SH-SY5Y (cell line): ENCODE results near the gene CAMK2D.

Source experiments
- GATA2 ChIP-seq: IDR thresholded peaks from 2 replicates; pipeline ENCODE4 v1.6.1; 2011; ENCODE audit warnings: mild to moderate bottlenecking, low read depth, low read length
- GATA3 ChIP-seq: IDR thresholded peaks from 2 replicates; pipeline ENCODE4 v1.6.1; 2011; ENCODE audit warnings: low read depth, mild to moderate bottlenecking, low read length, moderate library complexity

Gene CAMK2D

DNA sequence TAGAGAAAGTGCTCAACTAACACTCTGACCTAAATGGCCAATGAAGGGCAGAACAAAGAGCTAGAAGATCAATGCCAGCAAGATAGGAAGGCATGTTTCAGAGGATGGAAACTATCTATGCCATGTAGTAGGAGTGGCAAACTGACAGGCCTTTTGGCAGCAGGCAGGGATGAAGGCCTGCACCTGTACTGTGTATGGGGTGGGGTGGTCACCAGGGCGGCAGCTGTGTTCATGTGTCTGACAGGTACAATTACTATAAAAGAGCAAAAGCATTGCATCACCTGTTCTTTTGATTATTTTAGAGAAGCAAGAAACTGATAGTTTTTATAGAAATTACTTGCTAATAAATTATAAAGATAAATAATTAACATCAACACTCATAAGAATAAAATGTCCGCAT is 239.1 kb downstream of the CAMK2D start:
- TF ChIP-seq GATA2 (no peak), GATA3 (no peak)

DNA sequence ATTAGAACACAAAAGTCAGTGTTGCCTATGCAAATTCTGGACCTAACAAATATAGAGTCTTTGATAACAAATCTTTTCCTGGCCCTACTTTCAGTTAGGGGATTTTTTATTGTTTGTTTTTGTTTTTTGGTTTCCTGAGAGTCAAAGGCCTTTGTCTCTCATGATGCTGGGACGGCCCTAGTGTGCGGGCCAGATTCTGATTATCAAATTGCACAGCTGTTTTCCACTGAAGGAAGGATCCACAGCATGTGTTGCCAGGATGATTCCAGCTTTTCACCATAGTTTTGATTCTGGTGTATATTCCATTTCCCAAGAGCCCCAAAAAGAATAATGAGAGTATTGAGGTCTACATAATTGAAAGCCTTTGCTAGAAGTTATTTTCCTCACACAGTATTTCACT is 248.2 kb downstream of the CAMK2D start:
- TF ChIP-seq GATA3 (no peak), GATA2 (no peak)

DNA sequence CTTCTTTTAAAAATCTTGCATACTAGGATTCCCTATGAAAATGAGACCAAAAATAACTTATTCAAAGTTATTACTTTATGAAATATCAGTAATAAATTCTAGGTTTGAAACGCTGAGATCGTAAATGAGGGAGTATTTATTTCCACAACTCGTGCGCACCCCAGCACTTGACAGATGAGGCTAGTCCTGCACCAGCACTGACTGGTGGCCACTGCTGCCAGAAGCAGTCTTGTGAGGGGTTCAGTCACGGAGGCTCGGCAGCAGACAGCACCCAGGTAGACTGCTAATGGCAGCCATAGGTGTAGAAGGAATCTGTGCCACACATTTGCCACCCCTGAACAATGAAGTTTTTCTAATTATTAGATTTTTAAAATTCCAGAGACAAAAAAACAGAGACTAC is 248.7 kb downstream of the CAMK2D start:
- TF ChIP-seq GATA2 (no peak), GATA3 (no peak)

DNA sequence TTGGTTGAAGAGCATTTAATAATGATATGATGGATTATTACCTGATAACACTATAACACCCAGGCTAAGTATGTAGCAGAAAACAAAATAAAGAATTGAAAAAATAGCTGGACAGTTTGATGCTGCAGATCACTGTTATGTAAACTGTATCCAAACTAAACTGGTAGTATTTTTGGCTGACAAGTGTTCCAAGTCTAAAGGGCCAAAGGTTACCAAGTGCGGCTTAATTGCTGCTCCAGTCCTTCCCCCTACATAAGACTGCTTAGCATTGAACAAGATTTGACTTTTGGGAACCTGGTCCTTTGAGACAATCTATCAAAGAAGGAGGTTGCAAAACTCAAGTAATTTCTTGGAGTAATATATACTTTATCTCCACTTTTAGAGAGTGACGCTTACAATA is 249.6 kb downstream of the CAMK2D start:
- TF ChIP-seq GATA2 (no peak), GATA3 (no peak)

DNA sequence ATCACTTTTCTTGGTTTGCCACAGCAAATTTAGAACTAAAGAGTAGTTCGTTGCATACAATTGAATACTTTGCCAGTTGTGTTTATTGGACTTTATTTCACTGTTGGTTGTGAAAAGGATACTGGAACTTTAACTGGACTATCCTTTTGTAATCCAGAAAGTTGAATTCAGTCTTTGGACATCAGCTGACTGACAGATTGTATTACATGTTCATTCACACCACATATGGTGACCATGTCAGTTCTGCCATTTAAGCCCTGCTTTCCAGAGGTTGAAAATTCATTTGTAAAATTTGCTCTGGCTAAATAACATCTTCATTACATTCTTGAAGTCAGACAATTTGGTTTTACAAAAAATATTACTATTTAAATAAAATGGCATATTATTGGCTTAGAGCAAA is 251.7 kb downstream of the CAMK2D start:
- TF ChIP-seq GATA3 = no peak
- TF ChIP-seq GATA2 = no peak

DNA sequence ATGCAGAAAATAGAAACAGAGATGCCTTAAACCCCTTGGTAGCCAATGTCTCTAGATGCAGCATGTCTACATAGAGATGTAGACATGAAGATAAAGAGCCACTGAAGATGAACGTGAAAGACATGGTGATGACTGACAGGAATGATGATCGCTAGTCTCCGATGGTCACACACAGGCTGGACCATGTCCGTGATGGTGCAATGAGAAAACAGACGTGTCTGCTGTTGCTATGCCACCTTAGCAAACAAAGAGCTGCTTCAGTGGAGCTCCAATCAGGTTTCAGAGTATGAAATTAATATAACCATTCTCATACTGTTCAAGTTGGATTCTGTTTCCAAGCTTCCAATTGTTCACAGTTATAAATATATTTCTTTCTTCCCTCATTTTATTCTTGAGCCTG is 256.5 kb downstream of the CAMK2D start:
- TF ChIP-seq GATA2 = no peak
- TF ChIP-seq GATA3 = no peak

DNA sequence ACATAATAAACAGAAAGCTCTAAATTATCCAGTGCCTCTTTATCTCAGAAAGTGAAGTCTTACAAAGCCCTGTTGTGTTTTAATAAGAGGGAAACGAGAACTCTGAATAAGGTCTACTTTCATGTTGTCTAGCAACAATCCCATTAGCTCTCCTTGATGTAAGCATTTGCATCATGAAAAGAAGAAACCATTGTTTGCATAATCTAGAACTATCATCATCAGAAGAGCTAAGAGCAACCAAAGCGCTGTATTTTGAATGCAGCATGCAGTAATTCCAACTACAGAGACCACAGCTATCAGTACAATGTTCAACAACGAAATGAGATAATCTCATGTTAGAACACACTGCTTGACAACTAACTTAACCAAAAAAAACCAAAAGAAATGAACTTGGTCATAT is 257.1 kb downstream of the CAMK2D start:
- TF ChIP-seq GATA3 (no peak), GATA2 (no peak)

DNA sequence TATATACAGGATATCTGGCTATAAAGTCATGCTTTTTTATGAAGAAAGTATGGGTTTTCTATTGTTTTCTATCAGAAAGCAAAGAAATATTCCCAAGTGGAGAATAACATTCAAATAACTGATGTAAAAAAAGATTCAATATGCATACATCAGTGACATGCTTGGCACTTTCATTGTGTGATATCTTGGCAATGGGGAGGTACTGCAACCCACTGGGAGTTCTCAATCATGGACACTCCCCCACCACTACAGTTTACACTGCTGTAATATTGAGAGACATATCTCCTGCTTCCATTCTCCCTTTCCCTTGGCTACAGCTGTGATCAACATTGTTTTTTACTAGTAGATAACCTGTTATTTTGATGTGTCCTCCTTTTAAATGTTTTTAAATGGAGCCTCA is 257.8 kb downstream of the CAMK2D start:
- no peak for TF ChIP-seq GATA3
- TF ChIP-seq GATA2 = no peak

DNA sequence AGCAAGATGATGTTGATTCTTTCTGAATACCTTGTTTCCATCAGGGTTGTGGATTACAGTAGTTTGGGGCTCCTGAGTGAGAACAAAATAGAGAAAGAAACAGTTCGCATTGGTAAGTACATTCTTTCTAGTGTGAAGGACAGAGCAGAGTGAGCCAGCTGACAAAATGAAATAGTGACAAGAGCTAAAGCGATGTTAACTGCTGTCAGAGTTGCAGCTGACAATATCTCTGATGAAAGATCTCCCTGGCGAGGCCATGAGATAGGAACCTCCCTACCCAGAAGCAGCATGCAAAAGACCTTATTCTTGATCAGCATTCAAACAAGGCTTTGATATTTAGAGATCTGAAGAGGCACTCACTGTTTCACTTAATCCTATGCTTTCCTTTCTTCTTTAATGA is 258.6 kb downstream of the CAMK2D start:
- TF ChIP-seq GATA2 (no peak), GATA3 (no peak)

DNA sequence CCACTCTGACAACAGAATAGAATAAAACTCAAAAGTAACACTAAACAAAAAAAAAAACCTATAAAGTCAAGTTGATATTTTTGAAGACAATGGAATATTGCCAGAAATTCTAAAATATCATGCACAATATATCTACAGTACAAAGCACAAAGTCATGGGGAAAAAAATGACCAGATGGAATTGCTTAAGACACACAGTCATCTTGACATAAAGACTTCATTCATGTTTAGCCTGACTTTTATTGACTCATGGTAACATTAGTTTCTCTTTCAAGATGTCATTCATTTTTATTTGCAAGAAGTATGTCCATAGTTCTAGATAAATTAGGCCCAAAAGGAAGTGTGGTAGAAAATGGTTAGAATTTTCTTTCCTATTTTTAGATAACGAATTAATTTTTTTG is 259.1 kb downstream of the CAMK2D start:
- TF ChIP-seq GATA2 (no peak), GATA3 (no peak)

DNA sequence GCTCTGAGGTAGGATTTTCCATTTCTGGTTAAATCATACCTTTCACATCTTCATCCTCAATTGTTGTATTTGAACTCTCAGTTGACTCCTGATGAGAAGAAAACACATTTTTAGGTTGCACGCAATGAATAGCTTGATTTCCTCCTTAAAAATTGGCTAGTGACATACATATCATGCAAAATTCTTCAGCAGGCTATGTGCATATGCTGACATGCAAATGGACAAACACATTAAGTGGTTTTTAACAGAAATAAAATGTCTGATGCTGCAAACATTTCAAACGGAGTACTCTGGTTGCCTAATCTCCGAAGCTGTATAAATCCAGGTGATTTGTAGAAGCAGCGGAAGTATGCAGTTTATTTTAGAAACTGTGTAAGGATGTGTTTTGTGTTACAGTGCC is 261.1 kb downstream of the CAMK2D start:
- no peak for TF ChIP-seq GATA3
- TF ChIP-seq GATA2 = no peak

DNA sequence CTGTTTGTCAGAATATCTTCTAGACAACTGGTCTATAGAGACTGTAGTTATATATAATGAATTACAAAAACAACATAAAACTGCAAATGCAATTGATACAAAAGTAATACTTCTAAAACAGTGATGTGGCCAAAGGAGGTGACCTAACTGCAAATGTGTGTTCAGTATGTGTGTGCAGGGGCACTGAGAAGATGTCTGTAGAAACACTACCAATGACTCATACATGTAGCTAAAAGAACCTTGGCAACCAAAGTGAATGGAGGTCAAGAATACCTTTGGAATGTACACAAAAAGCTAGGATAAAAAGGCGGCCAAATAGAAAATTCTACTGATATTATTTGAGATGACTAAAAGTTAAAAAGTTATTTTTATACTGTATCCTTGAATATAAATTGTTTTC is 261.8 kb downstream of the CAMK2D start:
- TF ChIP-seq GATA3 (no peak), GATA2 (no peak)

DNA sequence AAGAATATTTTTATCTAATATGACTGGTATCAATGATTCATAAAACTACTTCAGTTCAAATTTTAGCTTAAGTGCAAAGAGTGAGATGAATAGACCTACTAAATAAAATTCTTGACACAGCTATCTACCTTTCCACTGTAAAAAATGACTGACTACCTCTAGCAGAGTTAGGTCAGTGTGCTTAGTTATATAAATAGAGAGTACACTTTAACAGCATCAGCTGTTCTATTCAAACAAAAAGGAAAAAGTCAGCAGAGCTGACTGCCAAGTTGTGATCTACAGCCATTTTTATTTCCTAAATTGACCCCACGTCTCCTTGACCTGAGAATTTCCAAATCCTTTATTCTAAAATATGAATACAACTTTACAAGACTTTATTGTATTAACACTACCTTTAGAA is 262.4 kb downstream of the CAMK2D start:
- TF ChIP-seq GATA3 (no peak), GATA2 (no peak)

DNA sequence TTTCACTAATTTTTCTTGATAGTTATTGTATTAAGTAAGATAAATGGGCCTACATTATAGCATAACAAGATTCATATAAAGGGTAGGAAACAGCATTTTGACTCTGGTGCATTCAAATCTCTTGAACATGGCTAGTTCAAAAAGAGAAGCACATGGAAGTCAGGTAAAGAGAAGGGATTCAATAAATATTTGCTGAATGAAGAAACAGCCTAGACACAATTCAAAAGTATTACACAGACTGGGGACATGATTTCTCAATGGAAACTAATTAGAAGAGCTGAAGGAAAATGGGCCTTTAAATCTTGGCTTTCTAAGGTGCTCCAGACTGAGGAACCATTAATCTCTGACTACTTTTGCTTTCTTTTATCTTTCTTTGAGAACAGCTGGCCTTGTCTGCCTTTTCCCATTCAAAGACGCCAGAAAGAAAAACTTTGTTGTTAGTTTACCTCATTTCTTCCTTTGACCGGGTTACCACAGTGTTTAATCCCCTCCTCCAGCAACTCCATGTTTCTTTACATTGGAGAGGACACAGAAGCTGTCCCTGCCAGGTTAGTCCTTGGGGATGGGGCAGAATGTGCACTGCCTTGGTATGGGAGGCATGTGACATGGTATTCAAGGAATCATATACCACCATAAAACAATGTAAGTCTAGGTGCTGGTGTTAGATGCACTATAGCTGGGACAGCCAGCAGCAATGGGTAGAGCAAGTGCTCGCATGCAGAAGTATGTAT is 264.2 kb downstream of the CAMK2D start:
- TF ChIP-seq GATA2 (no peak), GATA3 (no peak)

DNA sequence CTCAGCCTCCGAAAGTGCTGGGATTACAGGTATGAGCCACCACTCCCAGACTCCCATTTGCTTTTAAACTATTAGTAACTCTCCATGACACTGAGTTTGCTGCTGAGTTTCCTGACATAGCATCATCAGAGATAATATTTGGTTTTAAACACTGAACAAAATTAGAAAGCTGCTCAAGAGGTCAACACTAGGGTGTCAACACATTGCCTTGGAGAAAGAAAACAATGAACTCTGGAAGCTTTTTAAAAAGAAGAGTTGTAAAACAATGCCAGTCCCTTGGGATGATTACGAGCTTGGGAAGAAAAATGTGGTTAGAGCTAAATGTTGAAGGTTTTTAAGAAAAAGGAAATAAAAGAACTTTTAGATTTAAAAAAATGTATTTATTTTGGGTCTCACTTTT is 264.8 kb downstream of the CAMK2D start:
- TF ChIP-seq GATA2 = no peak
- no peak for TF ChIP-seq GATA3

DNA sequence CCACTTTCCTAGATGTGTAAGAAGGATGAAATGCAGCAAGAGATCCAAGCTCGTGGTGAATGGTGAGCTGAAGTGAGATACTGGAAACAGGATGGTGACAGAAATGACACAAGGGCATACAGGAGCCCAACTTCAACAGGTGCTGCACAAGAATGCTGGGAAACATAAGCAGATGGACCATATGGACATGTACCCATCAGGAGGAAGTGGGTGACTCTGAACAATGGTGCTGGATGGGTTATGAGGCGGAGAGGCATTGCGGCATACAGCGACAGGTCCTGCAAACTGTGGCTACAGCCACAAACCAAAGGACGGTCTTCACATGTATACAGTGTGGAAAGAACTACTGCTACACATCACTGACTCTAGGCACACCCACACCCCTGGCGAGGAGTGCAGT is 265.7 kb downstream of the CAMK2D start:
- TF ChIP-seq GATA2 = no peak
- TF ChIP-seq GATA3 = no peak
